DND-41 (cell line): ENCODE results near the gene MSI2.

Experiments
- ATAC-seq: fragments of 200-7000 bp; cut with Tn5 transposase; 3 replicates; pipeline ENCODE4 v1.9.1; 2021; ENCODE audit warnings: low read depth; ENCODE audit not compliant: insufficient read depth
- DNase-seq: peaks from one replicate; pipeline ENCODE4 v3.0.0-alpha.2; 2020
- H2AFZ ChIP-seq: 2 replicates; pipeline ENCODE4 v1.6.0; 2012; ENCODE audit warnings: low read depth, low read length
- H3K27ac ChIP-seq: 2 replicates; pipeline ENCODE4 v1.5.1; 2012; ENCODE audit warnings: low read length, inconsistent platforms
- H3K27me3 ChIP-seq: fragments of 200-600 bp; sonication (generic); 2 replicates; pipeline ENCODE4 v1.6.0; 2012; ENCODE audit warnings: low read length, mild to moderate bottlenecking, inconsistent platforms; ENCODE audit not compliant: insufficient read depth, poor library complexity
- H3K36me3 ChIP-seq: 2 replicates; pipeline ENCODE4 v1.5.1; 2012; ENCODE audit warnings: low read length, inconsistent platforms; ENCODE audit not compliant: insufficient read depth
- H3K4me1 ChIP-seq: 2 replicates; pipeline ENCODE4 v1.5.1; 2012; ENCODE audit warnings: mild to moderate bottlenecking, low read length; ENCODE audit not compliant: insufficient read depth
- H3K4me2 ChIP-seq: 2 replicates; pipeline ENCODE4 v1.6.0; 2012; ENCODE audit warnings: mild to moderate bottlenecking, moderate library complexity, low read length, inconsistent platforms; ENCODE audit not compliant: insufficient read depth
- H3K4me3 ChIP-seq, 2 experiments: fragments of 200-600 bp in 1 of 2; shearing (Covaris generic) in 1 of 2; 2 replicates each; pipeline ENCODE4 v1.5.1; 2012 to 2016; ENCODE audit warnings: inconsistent platforms in 2 of 2, low read length in 2 of 2, mild to moderate bottlenecking in 2 of 2, low read depth in 1 of 2, moderate library complexity in 1 of 2
- H3K79me2 ChIP-seq: 2 replicates; pipeline ENCODE4 v1.6.0; 2012; ENCODE audit warnings: low read length, inconsistent platforms; ENCODE audit not compliant: insufficient read depth
- H3K9ac ChIP-seq: 2 replicates; pipeline ENCODE4 v1.6.0; 2012; ENCODE audit warnings: low read depth, mild to moderate bottlenecking, inconsistent platforms, low read length, moderate library complexity
- H3K9me3 ChIP-seq: 2 replicates; pipeline ENCODE4 v1.5.1; 2012; ENCODE audit warnings: low read length, moderate library complexity, mild to moderate bottlenecking, inconsistent platforms; ENCODE audit not compliant: insufficient read depth, severe bottlenecking
- H4K20me1 ChIP-seq: 2 replicates; pipeline ENCODE4 v1.6.0; 2012; ENCODE audit warnings: low read length; ENCODE audit not compliant: insufficient read depth
- EZH2 ChIP-seq: IDR thresholded peaks from 3 replicates; pipeline ENCODE4 v1.6.1; 2012; ENCODE audit warnings: borderline replicate concordance, low read depth, mild to moderate bottlenecking, moderate library complexity, low read length, inconsistent platforms; ENCODE audit not compliant: severe bottlenecking
- TF ChIP-seq, protein P1 (sequence below): IDR thresholded peaks from 2 replicates; pipeline ENCODE4 v1.5.1; 2012; ENCODE audit warnings: borderline replicate concordance, low read length, moderate library complexity, mild to moderate bottlenecking; ENCODE audit not compliant: poor library complexity, severe bottlenecking; ENCODE audit errors: extremely low read depth

The MSI2 gene

DNA sequence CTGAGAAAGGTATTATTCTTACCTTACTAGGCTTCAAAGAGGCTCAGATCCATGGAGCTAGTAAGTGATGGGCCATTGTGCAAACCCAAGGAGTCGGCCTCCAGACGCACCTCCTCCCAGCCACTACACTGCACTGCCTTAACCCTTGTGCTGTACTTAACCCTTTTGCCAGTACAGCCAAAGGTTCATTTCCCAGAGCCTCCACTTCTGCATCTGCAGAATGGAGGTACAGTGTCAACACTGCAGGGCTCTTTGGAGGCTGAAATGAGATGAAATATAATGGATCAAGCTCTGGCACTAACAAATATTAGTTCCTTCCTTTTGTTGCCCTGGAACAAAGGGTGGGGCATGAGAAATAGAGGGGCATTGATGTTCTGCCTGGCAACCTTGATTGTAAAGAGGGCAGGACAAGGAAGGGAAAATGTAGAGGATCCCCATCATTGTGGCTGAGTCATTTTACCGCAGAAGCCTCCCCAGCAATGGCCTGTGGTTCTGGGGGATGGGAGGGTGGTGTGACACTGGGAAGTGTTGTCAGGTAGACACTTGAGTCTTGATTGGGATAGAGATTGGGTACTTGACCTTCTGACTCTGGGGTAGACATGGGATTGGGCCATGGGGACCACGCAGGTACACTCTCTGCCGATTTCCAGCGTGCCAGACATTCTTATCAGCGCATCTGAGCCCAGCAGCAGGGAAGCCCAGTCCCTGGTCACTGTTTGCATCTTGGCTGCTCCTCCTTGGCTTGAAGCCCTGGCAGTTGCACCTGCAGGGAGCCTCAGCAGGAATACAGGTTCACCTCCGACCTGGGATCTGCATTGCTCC, 84.0 kb downstream of the MSI2 start:
- Histone ChIP-seq H3K9me3 (no peaks in the 10 kb centered on the region), H3K27ac (peak overlapping the region; percentile 34), H3K4me2 (no peak overlapping the region), H2AFZ (no peak overlapping the region), H3K4me1 (peaks cover 60% of the 10 kb centered on the region), H3K9ac (no peak overlapping the region), H3K4me3 (no peak overlapping the region), H3K27me3 (no peaks in the 10 kb centered on the region), H3K79me2 (peaks cover 100% of the 10 kb centered on the region), H3K36me3 (peaks cover 86% of the 10 kb centered on the region), H4K20me1 (peaks cover 82% of the 10 kb centered on the region)
- DNase-seq (no peak), ATAC-seq (no peak)
- TF ChIP-seq, protein P1, sequence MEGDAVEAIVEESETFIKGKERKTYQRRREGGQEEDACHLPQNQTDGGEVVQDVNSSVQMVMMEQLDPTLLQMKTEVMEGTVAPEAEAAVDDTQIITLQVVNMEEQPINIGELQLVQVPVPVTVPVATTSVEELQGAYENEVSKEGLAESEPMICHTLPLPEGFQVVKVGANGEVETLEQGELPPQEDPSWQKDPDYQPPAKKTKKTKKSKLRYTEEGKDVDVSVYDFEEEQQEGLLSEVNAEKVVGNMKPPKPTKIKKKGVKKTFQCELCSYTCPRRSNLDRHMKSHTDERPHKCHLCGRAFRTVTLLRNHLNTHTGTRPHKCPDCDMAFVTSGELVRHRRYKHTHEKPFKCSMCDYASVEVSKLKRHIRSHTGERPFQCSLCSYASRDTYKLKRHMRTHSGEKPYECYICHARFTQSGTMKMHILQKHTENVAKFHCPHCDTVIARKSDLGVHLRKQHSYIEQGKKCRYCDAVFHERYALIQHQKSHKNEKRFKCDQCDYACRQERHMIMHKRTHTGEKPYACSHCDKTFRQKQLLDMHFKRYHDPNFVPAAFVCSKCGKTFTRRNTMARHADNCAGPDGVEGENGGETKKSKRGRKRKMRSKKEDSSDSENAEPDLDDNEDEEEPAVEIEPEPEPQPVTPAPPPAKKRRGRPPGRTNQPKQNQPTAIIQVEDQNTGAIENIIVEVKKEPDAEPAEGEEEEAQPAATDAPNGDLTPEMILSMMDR: no peak
- TF ChIP-seq EZH2: no peak

GRCh38 chr17:57341611-57342540, 85.6 kb downstream of the MSI2 start:
- Histone ChIP-seq H3K36me3 (peaks cover 85% of the 10 kb centered on the region), H3K4me2 (no peak overlapping the region), H3K79me2 (peaks cover 100% of the 10 kb centered on the region), H3K9ac (no peak overlapping the region), H3K4me1 (peaks cover 46% of the 10 kb centered on the region), H3K9me3 (no peaks in the 10 kb centered on the region), H3K27ac (peak overlapping the region; percentile 40; the same call in 1 of the 2 replicates), H3K27me3 (no peaks in the 10 kb centered on the region), H2AFZ (no peak overlapping the region), H3K4me3 (no peak overlapping the region), H4K20me1 (peaks cover 67% of the 10 kb centered on the region)
- TF ChIP-seq, protein P1: no peak
- no peak for TF ChIP-seq EZH2
- no peak for ATAC-seq
- no peak for DNase-seq

- H3K4me3 ChIP-seq: no peak overlapping the region
- H3K4me1 ChIP-seq: peaks cover 42% of the 10 kb centered on the region
- no peak for TF ChIP-seq EZH2
- TF ChIP-seq, protein P1: no peak
- H3K27me3 ChIP-seq: no peaks in the 10 kb centered on the region
- ATAC-seq: no peak
- H3K27ac ChIP-seq: 0 out of 2 replicates have a peak overlapping the region, but pooled peaks have one; percentile 31
- no peak overlapping the region for H3K4me2 ChIP-seq
- H3K79me2 ChIP-seq: peaks cover 100% of the 10 kb centered on the region
- peaks cover 64% of the 10 kb centered on the region for H4K20me1 ChIP-seq
- H3K36me3 ChIP-seq: peaks cover 86% of the 10 kb centered on the region
- no peak overlapping the region for H3K9ac ChIP-seq
- H3K9me3 ChIP-seq: no peaks in the 10 kb centered on the region
- DNase-seq: no peak
- no peak overlapping the region for H2AFZ ChIP-seq
Measured at GRCh38 chr17:57342963-57343589, 86.8 kb downstream of the MSI2 start.
